Lower lobe of right lung (tissue), 2 donors: ENCODE measurements around the gene ZNF784. TPM values are rescaled to one million over a fixed set of nuclear protein-coding genes. Genes with fewer than 3 reads are reported as not detected.
A peak's percentile ranks its signal among the peaks of the same experiment; 100 is the strongest.

Experiments
- ATAC-seq, 2 donors: fragments of 200-7000 bp; cut with Tn5 transposase; one replicate each; pipeline ENCODE4 v1.9.1; 2020 to 2022; ENCODE audit warnings: mild to moderate bottlenecking in 2 of 2, moderate library complexity in 2 of 2
- DNase-seq: peaks from one replicate; pipeline ENCODE4 v3.0.0-alpha.2; 2020
- H3K27ac ChIP-seq: fragments of 200-600 bp; one replicate; pipeline ENCODE4 v1.8.0; 2022
- H3K27me3 ChIP-seq: fragments of 200-600 bp; one replicate; pipeline ENCODE4 v1.8.0; 2022; ENCODE audit warnings: low read depth
- H3K36me3 ChIP-seq: fragments of 200-600 bp; one replicate; pipeline ENCODE4 v1.8.0; 2022; ENCODE audit warnings: mild to moderate bottlenecking
- H3K4me1 ChIP-seq: fragments of 200-600 bp; one replicate; pipeline ENCODE4 v1.8.0; 2022
- H3K4me3 ChIP-seq: fragments of 200-600 bp; one replicate; pipeline ENCODE4 v1.8.0; 2022; ENCODE audit warnings: mild to moderate bottlenecking
- H3K9me3 ChIP-seq: fragments of 200-600 bp; one replicate; pipeline ENCODE4 v1.8.0; 2022
- CTCF ChIP-seq: fragments of 200-600 bp; IDR thresholded peaks from one replicate; pipeline ENCODE4 v1.8.0; 2022; ENCODE audit warnings: antibody characterized with exemption, mild to moderate bottlenecking
- intact Hi-C: fragments of 100-400 bp; cut with DNase I; formaldehyde crosslinking; loops from one replicate; pipeline ENCODE4 v1.11.0; 2022
- total RNA-seq: library from RNA; stranded (reverse); fragmentation: NEBNext Ultra II Directional; extraction: Animal tissue kit (Norgen Biotek cat#: 25700); gene quantifications from one replicate; pipeline ENCODE4 v1.2.1, GENCODE V29; 2021
- donor health status: DM: no; HTN: yes; CAD: no; lungs with severe emphysema.

ZNF784 gene
- total RNA-seq, 1 donor from 2014 or later, result 7.1 TPM

DNA sequence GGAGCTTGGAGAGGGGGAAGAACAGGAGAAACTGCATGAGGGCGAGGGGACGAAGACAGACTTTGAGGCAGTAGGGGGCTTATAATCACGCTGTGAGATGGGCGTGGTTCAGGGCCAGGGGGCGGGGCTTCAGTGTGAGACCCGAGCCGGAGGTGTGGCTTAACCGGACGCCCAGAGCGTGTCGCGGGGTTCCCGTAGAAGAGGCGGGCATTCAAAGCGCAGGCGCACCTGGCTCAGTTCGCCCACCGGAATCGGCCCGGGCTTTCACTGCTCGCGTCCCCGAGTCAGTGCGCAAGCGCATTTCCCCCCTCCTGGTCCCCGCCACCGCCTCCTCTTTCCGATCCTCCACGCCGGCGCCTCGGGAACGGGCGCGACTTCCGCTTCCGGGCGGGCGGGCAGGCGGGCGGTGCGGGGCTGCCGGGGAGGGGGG lies 19.1 kb downstream of the ZNF784 start:
- H3K4me1 ChIP-seq, result peaks cover 33% of the 10 kb centered on the region
- H3K27me3 ChIP-seq, result no peaks in the 10 kb centered on the region
- peak overlapping the region; percentile 92 for H3K27ac ChIP-seq
- ATAC-seq, result peak; percentile 89 to 90
- DNase-seq, result peak; percentile 98
- H3K9me3 ChIP-seq, result no peaks in the 10 kb centered on the region
- peaks cover 34% of the 10 kb centered on the region for H3K36me3 ChIP-seq
- TF ChIP-seq CTCF, result no peak
- intact Hi-C loops, result no loop called here
- H3K4me3 ChIP-seq, result peak overlapping the region; percentile 83

DNA sequence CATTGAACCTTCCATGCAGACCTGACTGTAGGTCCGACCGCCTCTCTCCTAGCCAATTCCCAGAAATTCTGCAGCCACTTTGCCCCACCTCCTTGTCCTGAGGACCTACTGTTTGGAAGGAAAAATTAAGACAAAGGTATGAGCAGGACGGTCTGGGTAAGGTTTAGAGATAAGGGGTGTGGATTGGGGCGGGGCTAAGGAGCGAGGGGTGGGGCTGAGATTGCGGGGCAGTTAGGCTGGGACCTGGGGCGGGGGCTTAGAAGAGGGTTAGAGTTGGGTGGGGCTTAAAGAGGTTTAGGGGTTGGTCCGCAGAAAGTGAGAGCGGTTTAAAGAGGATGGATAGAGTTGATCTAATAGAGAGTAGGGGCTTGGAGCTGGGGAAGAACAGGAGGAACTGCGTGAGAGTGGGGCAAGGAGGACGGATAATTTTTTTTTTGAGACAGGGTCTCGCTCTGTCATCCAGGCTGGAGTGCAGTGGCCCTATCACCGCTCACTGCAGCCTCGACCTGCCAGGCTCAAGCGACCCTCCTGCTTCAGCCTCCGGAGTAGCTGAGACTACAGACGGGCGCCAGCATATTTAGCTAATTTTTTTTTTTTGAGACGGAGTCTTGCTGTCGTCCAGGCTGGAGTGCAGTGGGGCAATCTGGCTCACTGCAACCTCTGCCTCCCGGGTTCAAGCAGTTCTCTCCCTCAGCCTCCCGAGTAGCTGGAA lies 20.6 kb downstream of the ZNF784 start:
- DNase-seq (no peak), ATAC-seq (no peak)
- intact Hi-C loops, result no loop called here
- no peaks in the 10 kb centered on the region for H3K9me3 ChIP-seq
- no peak for TF ChIP-seq CTCF
- H3K36me3 ChIP-seq, result peaks cover 19% of the 10 kb centered on the region
- H3K4me1 ChIP-seq, result peaks cover 34% of the 10 kb centered on the region
- peak overlapping the region; percentile 92 for H3K27ac ChIP-seq
- H3K4me3 ChIP-seq, result peak overlapping the region; percentile 83
- H3K27me3 ChIP-seq, result no peaks in the 10 kb centered on the region

DNA sequence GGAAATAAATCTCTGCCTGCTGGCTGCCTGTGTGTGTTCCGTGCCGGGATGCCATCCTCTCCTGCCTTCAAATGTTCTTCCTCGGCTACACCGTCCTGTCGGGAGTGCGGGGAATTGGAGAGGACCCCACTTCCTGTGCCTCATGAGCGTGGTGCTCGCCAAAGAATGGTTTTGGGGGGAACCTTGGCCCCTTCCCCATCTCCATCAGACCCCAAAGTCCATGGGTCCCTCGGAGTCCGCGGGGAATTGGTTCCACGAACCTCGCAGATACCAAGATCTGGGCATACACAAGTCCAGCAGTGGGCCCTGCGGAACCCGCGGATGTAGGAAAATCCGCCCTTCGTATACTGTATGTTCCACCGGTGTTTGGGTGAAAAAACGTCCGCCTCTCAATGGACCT lies 21.3 kb downstream of the ZNF784 start:
- no peak for DNase-seq
- peaks cover 19% of the 10 kb centered on the region for H3K36me3 ChIP-seq
- no peak for ATAC-seq
- H3K4me1 ChIP-seq, result peaks cover 40% of the 10 kb centered on the region
- no peaks in the 10 kb centered on the region for H3K27me3 ChIP-seq
- intact Hi-C loops, result no loop called here
- TF ChIP-seq CTCF, result no peak
- no peak overlapping the region for H3K4me3 ChIP-seq
- no peak overlapping the region for H3K27ac ChIP-seq
- H3K9me3 ChIP-seq, result no peaks in the 10 kb centered on the region

DNA sequence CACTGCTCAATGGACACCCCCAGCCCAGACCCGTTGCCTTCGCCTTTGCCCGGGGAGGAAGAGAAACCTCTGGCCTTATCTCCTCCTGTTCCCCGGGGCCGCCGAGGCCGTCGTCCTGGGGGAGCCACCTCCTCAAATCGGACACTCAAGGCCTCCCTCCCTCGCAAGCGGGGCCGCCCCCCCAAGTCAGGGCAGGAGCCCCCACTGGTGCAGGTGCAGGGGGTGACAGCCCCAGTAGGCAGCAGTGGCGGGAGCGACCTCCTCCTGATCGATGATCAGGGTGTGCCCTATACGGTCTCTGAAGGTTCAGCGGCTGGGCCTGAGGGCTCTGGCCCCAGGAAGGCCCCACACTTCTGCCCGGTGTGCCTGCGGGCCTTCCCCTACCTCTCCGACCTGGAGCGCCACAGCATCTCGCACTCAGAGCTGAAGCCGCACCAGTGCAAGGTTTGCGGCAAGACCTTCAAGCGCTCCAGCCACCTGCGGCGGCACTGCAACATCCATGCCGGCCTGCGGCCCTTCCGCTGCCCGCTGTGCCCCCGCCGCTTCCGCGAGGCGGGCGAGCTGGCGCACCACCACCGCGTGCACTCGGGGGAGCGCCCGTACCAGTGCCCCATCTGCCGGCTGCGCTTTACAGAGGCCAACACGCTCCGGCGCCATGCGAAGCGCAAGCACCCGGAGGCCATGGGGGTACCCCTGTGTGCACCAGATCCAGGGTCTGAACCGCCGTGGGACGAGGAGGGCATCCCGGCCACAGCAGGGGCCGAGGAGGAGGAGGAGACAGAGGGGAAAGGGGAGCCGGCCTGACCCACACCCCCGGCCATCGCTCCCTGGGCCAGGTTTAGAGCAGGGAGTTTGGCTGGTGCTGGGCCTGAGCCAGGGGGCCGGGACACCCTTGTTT lies 22.0 kb downstream of the ZNF784 start:
- intact Hi-C loops, result no loop called here
- TF ChIP-seq CTCF, result no peak
- H3K4me1 ChIP-seq, result peaks cover 40% of the 10 kb centered on the region
- no peak overlapping the region for H3K27ac ChIP-seq
- H3K9me3 ChIP-seq, result no peaks in the 10 kb centered on the region
- DNase-seq, result peak; percentile 49
- peaks cover 15% of the 10 kb centered on the region for H3K36me3 ChIP-seq
- no peak for ATAC-seq
- no peak overlapping the region for H3K4me3 ChIP-seq
- no peaks in the 10 kb centered on the region for H3K27me3 ChIP-seq

DNA sequence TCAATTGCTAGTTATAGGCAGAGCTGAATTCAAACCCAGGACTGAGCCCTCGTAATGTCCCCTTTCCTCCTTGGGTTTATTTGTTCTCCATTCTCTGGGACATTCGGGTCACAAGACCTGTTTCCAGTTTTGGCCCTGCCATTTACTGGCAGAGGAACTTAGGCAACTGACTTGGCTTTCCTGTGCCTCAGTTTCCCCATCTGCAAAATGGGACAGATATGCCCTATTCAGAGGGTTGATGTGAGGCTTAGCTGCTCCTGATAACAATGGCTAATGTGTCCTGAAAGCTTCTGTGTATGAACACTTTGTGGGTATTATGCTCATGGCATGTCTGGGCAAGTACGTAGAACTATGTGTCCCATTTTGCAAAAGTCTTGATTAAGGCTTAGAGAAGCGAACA lies 23.3 kb downstream of the ZNF784 start:
- Histone ChIP-seq H3K27me3 (no peaks in the 10 kb centered on the region), H3K27ac (peak overlapping the region; percentile 98), H3K4me3 (peak overlapping the region; percentile 83), H3K4me1 (peaks cover 30% of the 10 kb centered on the region), H3K9me3 (no peaks in the 10 kb centered on the region), H3K36me3 (peaks cover 19% of the 10 kb centered on the region)
- no peak for TF ChIP-seq CTCF
- intact Hi-C loops, result no loop called here
- no peak for ATAC-seq
- no peak for DNase-seq
